CD14-positive monocyte (primary cell): ENCODE measurements around the gene C20orf173. TPM values are rescaled to one million over a fixed set of nuclear protein-coding genes. Genes with fewer than 3 reads are reported as not detected.

Source experiments
- DNase-seq, 3 donors: peaks; one replicate each; pipeline ENCODE4 v3.0.0-alpha.2; 2011 to 2022
- H2AFZ ChIP-seq: 2 replicates; pipeline ENCODE4 v1.6.0; 2012; ENCODE audit warnings: mild to moderate bottlenecking, low read depth, low read length, inconsistent platforms; ENCODE audit not compliant: insufficient read depth, poor library complexity, severe bottlenecking
- H3K27ac ChIP-seq, 2 donors: 1 replicate in 1 of 2; 2 replicates in 1 of 2; pipeline ENCODE4 v1.5.1; 2012 to 2013; ENCODE audit warnings: low read length in 2 of 2, control low read depth in 1 of 2, inconsistent platforms in 1 of 2, low read depth in 1 of 2, mild to moderate bottlenecking in 1 of 2
- H3K27me3 ChIP-seq, 2 donors: one replicate each; pipeline versions ENCODE4 v1.6.0 to v1.6.1; 2011 to 2013; ENCODE audit warnings: low read length in 2 of 2; ENCODE audit not compliant: control insufficient read depth in 2 of 2, insufficient read depth in 2 of 2
- H3K36me3 ChIP-seq, 2 donors: replicated peaks in 1 of 2; 1 replicate in 1 of 2; 2 replicates in 1 of 2; pipeline versions ENCODE4 v1.5.1 to v1.6.1; 2012 to 2013; ENCODE audit warnings: low read length in 2 of 2, control low read depth in 1 of 2, inconsistent platforms in 1 of 2, mild to moderate bottlenecking in 1 of 2; ENCODE audit not compliant: insufficient read depth in 2 of 2, control insufficient read depth in 1 of 2
- H3K4me1 ChIP-seq, 2 donors: 1 replicate in 1 of 2; 2 replicates in 1 of 2; pipeline versions ENCODE4 v1.5.1 to v1.6.1; 2012 to 2013; ENCODE audit warnings: low read length in 2 of 2, control low read depth in 1 of 2, inconsistent platforms in 1 of 2, mild to moderate bottlenecking in 1 of 2, moderate library complexity in 1 of 2; ENCODE audit not compliant: insufficient read depth in 2 of 2, control insufficient read depth in 1 of 2
- H3K4me2 ChIP-seq: replicated peaks from 2 replicates; pipeline ENCODE3; 2012; ENCODE audit warnings: low read length, moderate library complexity, mild to moderate bottlenecking; ENCODE audit not compliant: poor library complexity, severe bottlenecking; ENCODE audit errors: extremely low read depth
- H3K4me3 ChIP-seq, 3 experiments: fragments of 200-600 bp in 1 of 3; sonication (generic) in 1 of 3; replicated peaks in 1 of 3; 1 replicate in 2 of 3; 2 replicates in 1 of 3; pipeline ENCODE4 v1.5.1; 2011 to 2013; ENCODE audit warnings: low read length in 3 of 3, mild to moderate bottlenecking in 3 of 3, control low read depth in 2 of 3, low read depth in 2 of 3, inconsistent platforms in 1 of 3, moderate library complexity in 1 of 3
- H3K79me2 ChIP-seq: 2 replicates; pipeline ENCODE4 v1.6.0; 2012; ENCODE audit warnings: mild to moderate bottlenecking, control low read depth, inconsistent platforms, low read length, moderate library complexity; ENCODE audit not compliant: insufficient read depth
- H3K9ac ChIP-seq: 2 replicates; pipeline ENCODE4 v1.6.0; 2017; ENCODE audit warnings: low read length, mild to moderate bottlenecking; ENCODE audit not compliant: insufficient read depth, poor library complexity, severe bottlenecking
- H3K9me3 ChIP-seq, 2 donors: replicated peaks in 1 of 2; 1 replicate in 1 of 2; 2 replicates in 1 of 2; pipeline versions ENCODE4 v1.5.1 to v1.6.1; 2012 to 2013; ENCODE audit warnings: low read length in 2 of 2, control low read depth in 1 of 2; ENCODE audit not compliant: control insufficient read depth in 1 of 2, insufficient read depth in 1 of 2
- H4K20me1 ChIP-seq: 2 replicates; pipeline ENCODE4 v1.6.0; 2012; ENCODE audit warnings: mild to moderate bottlenecking, low read length, control low read depth, moderate library complexity; ENCODE audit not compliant: insufficient read depth
- H3K27ac Mint-ChIP-seq, 7 donors: one replicate each; pipeline ENCODE4 v1.8.0; 2020; ENCODE audit warnings: mild to moderate bottlenecking in 7 of 7, mixed read lengths in 7 of 7, moderate library complexity in 6 of 7, inconsistent platforms in 2 of 7
- H3K27me3 Mint-ChIP-seq, 3 donors: one replicate each; pipeline ENCODE4 v1.8.0; 2021 to 2022; ENCODE audit warnings: low read depth in 3 of 3, mild to moderate bottlenecking in 3 of 3, mixed read lengths in 3 of 3, moderate library complexity in 3 of 3, inconsistent platforms in 1 of 3
- H3K36me3 Mint-ChIP-seq, 2 donors: one replicate each; pipeline ENCODE4 v1.8.0; 2020; ENCODE audit warnings: mixed read lengths in 2 of 2, inconsistent platforms in 1 of 2, mild to moderate bottlenecking in 1 of 2
- H3K4me1 Mint-ChIP-seq: one replicate; pipeline ENCODE4 v1.8.0; 2020; ENCODE audit warnings: mild to moderate bottlenecking, mixed read lengths
- H3K4me3 Mint-ChIP-seq, 2 donors: one replicate each; pipeline ENCODE4 v1.8.0; 2020; ENCODE audit warnings: mild to moderate bottlenecking in 2 of 2, mixed read lengths in 2 of 2, moderate library complexity in 1 of 2
- H3K9me3 Mint-ChIP-seq, 7 donors: one replicate each; pipeline ENCODE4 v1.8.0; 2020 to 2022; ENCODE audit warnings: mixed read lengths in 7 of 7, mild to moderate bottlenecking in 6 of 7, moderate library complexity in 6 of 7, inconsistent platforms in 2 of 7
- CTCF ChIP-seq: fragments of 200-600 bp; IDR thresholded peaks from one replicate; pipeline ENCODE4 v1.8.0; 2022; ENCODE audit warnings: antibody characterized with exemption, mild to moderate bottlenecking
- WGBS: methylation state at CpG from one replicate; pipeline ENCODE4 v1.1.5; 2013; ENCODE audit warnings: missing lambda C conversion rate; ENCODE audit not compliant: insufficient coverage; 5-methylcytosine and 5-hydroxymethylcytosine counted together
- intact Hi-C, 2 donors: fragments of 100-400 bp; cut with micrococcal nuclease; formaldehyde crosslinking; loops; one replicate each; pipeline versions ENCODE4 v1.15.0 to v1.15.1; 2023
- polyA plus RNA-seq, 3 donors: library from polyadenylated mRNA; depleted of rRNA in 1 of 3; unstranded in 2 of 3; stranded (reverse) in 1 of 3; fragments of 300-500 nt in 2 of 3; fragments of >200 nt in 1 of 3; fragmentation: Illumina TruSeq in 2 of 3; gene quantifications; 1 replicate in 2 of 3; 2 replicates in 1 of 3; pipeline ENCODE4 v1.2.3, GENCODE V29; 2012 to 2021

The C20orf173 gene
- polyA plus RNA-seq, 3 donors = not detected

GRCh38 chr20:35541783-35542662, 12.6 kb upstream of the C20orf173 start, which contains the start of gene ERGIC3:
Gene ERGIC3, plus strand, starts transcription at chr20:35542078. Its CDS starts 20 bp downstream, at chr20:35542098.
- peaks cover 11 to 13% of the 10 kb centered on the region in 2 donors for H3K36me3 Mint-ChIP-seq

More at GRCh38 chr20:35541783-35542662, 12.6 kb upstream of the C20orf173 start, which contains the start of gene ERGIC3:
- Histone ChIP-seq H3K9me3 (no peaks in the 10 kb centered on the region), H3K4me1 (peaks cover 13 to 19% of the 10 kb centered on the region in 2 donors), H3K27me3 (no peaks in the 10 kb centered on the region), H3K27ac (peak within 1 kb of the TSS; percentile 40 to 90), H2AFZ (peak within 1 kb of the TSS; percentile 95), H3K4me2 (peak within 1 kb of the TSS; percentile 90), H3K79me2 (peaks cover 4% of the 10 kb centered on the region), H3K36me3 (peaks cover 0 to 19% of the 10 kb centered on the region in 2 donors), H3K9ac (peak within 1 kb of the TSS; percentile 91), H4K20me1 (no peaks in the 10 kb centered on the region), H3K4me3 (peak within 1 kb of the TSS; percentile 70 to 93 (median 89))
- peaks cover 0 to 3% (median 0%) of the 10 kb centered on the region in 7 donors for H3K9me3 Mint-ChIP-seq
- no peak for TF ChIP-seq CTCF
- 7% methylated on average over 53 of the region's 57 CpGs for WGBS
- peaks cover 15% of the 10 kb centered on the region for H3K4me1 Mint-ChIP-seq
- peak; percentile 93 to 96 (median 93) for DNase-seq
- intact Hi-C loops = loop anchor here in 1 of 2 donors (2.0 kb wide), 2 partner anchors 75 to 87 kb away; partner anchors contain the start of gene CEP250
- H3K27ac Mint-ChIP-seq = peak within 1 kb of the TSS; percentile 57 to 94 (median 90)
- H3K27me3 Mint-ChIP-seq = peaks cover 0 to 1% (median 0%) of the 10 kb centered on the region in 3 donors
- H3K4me3 Mint-ChIP-seq = peak within 1 kb of the TSS; percentile 88 to 93
